GM12878 (cell line): ENCODE data around the gene DMRT1.

Experiments
- TAF1 ChIP-seq: IDR thresholded peaks from 2 replicates; pipeline ENCODE4 v1.6.1; 2011; ENCODE audit warnings: mild to moderate bottlenecking, low read depth, low read length, borderline replicate concordance
- ZNF274 ChIP-seq: IDR thresholded peaks from one replicate; pipeline ENCODE4 v1.8.0; 2011; ENCODE audit not compliant: insufficient read length, insufficient read depth
- TF ChIP-seq, protein P1 (sequence below), 3 experiments: IDR thresholded peaks in 2 of 3; conservative IDR thresholded peaks in 1 of 3; 2 replicates each; pipeline ENCODE4 v1.5.1; 2011; ENCODE audit warnings: low read depth in 3 of 3, low read length in 3 of 3, mild to moderate bottlenecking in 3 of 3, control low read depth in 2 of 3, moderate library complexity in 2 of 3, inconsistent platforms in 1 of 3, mixed read lengths in 1 of 3; ENCODE audit not compliant: control insufficient read depth in 2 of 3, insufficient read depth in 1 of 3; ENCODE audit errors: extremely low read depth in 1 of 3
- TF ChIP-seq, protein P2 (sequence below): IDR thresholded peaks from 2 replicates; pipeline ENCODE4 v1.6.1; 2012; ENCODE audit warnings: low read depth, low read length, improper control_type of control experiment
- TF ChIP-seq, protein P3 (sequence below): IDR thresholded peaks from 2 replicates; pipeline ENCODE4 v1.6.1; 2012; ENCODE audit warnings: low read depth, low read length, improper control_type of control experiment

DNA sequence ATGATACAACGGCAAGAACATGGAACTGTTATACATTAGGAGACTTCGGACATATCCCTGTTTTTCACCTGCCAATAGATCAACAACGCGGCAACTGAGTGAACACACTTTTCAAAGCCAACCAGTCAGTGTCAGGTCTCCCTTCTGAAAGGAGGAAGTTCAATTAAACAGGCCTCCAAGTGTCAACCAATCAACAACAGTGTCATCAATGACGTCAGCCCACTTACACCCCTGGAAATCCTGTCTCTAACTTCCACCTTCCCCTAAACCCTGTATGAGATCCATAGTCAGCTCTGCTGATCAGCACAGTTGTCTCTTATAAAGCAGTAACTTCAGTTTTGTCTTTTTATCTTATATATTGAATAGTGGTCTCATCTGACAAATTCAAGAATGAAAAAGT, 171.5 kb downstream of the DMRT1 start:
- TF ChIP-seq ZNF274 (no peak), TAF1 (no peak)
- TF ChIP-seq, protein P1, sequence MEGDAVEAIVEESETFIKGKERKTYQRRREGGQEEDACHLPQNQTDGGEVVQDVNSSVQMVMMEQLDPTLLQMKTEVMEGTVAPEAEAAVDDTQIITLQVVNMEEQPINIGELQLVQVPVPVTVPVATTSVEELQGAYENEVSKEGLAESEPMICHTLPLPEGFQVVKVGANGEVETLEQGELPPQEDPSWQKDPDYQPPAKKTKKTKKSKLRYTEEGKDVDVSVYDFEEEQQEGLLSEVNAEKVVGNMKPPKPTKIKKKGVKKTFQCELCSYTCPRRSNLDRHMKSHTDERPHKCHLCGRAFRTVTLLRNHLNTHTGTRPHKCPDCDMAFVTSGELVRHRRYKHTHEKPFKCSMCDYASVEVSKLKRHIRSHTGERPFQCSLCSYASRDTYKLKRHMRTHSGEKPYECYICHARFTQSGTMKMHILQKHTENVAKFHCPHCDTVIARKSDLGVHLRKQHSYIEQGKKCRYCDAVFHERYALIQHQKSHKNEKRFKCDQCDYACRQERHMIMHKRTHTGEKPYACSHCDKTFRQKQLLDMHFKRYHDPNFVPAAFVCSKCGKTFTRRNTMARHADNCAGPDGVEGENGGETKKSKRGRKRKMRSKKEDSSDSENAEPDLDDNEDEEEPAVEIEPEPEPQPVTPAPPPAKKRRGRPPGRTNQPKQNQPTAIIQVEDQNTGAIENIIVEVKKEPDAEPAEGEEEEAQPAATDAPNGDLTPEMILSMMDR (IDR thresholded peaks at IDR 0.05 in 2 of 3, conservative IDR thresholded peaks at IDR 0.05 in 1 of 3; ENCODE audit: control insufficient read depth in 2 of 3, extremely low read depth in 1 of 3, insufficient read depth in 1 of 3, low read depth in 3 of 3, low read length in 3 of 3): no peak
- TF ChIP-seq, protein P2, sequence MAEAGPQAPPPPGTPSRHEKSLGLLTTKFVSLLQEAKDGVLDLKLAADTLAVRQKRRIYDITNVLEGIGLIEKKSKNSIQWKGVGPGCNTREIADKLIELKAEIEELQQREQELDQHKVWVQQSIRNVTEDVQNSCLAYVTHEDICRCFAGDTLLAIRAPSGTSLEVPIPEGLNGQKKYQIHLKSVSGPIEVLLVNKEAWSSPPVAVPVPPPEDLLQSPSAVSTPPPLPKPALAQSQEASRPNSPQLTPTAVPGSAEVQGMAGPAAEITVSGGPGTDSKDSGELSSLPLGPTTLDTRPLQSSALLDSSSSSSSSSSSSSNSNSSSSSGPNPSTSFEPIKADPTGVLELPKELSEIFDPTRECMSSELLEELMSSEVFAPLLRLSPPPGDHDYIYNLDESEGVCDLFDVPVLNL: no peak
- TF ChIP-seq, protein P3, sequence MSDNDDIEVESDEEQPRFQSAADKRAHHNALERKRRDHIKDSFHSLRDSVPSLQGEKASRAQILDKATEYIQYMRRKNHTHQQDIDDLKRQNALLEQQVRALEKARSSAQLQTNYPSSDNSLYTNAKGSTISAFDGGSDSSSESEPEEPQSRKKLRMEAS: no peak
